SKM-1 treated with dmso at 0.1 percent for 144 hours (cell line): ENCODE results near the gene WDR38.

Experiments
- DNase-seq: peaks from one replicate; lab custom pipeline; 2025; ENCODE audit not compliant: unreplicated experiment; lab: John Stamatoyannopoulos, UW

The WDR38 gene

GRCh38 chr9:124881138-124881743, 28.0 kb downstream of the WDR38 start:
- no peak for DNase-seq

- no peak for DNase-seq
These were observed 29.0 kb downstream of the WDR38 start for GRCh38 chr9:124882231-124882630.

GRCh38 chr9:124884376-124884775, 31.1 kb downstream of the WDR38 start:
- no peak for DNase-seq

- DNase-seq: no peak
These were observed 32.3 kb downstream of the WDR38 start for GRCh38 chr9:124885551-124885950.

GRCh38 chr9:124886461-124886860, 33.2 kb downstream of the WDR38 start:
- no peak for DNase-seq

- no peak for DNase-seq
These were observed 33.7 kb downstream of the WDR38 start for GRCh38 chr9:124886866-124887492.

- DNase-seq: no peak
These were observed 34.6 kb downstream of the WDR38 start for GRCh38 chr9:124887832-124888231.

- no peak for DNase-seq
These were observed 35.7 kb downstream of the WDR38 start for GRCh38 chr9:124889006-124889405.

- no peak for DNase-seq
These were observed 36.9 kb downstream of the WDR38 start for GRCh38 chr9:124890179-124890578.

- DNase-seq: no peak
These were observed 40.9 kb downstream of the WDR38 start for GRCh38 chr9:124894035-124894740.

- no peak for DNase-seq
These were observed 41.5 kb downstream of the WDR38 start for GRCh38 chr9:124894741-124895170.

GRCh38 chr9:124897570-124898460, 44.6 kb downstream of the WDR38 start:
- no peak for DNase-seq

GRCh38 chr9:124899845-124900244, 46.6 kb downstream of the WDR38 start:
- DNase-seq: no peak

- no peak for DNase-seq
These were observed 53.7 kb downstream of the WDR38 start for GRCh38 chr9:124906966-124907365.
